ENCODE results near the gene RPGRIP1L.

RPGRIP1L gene

DNA sequence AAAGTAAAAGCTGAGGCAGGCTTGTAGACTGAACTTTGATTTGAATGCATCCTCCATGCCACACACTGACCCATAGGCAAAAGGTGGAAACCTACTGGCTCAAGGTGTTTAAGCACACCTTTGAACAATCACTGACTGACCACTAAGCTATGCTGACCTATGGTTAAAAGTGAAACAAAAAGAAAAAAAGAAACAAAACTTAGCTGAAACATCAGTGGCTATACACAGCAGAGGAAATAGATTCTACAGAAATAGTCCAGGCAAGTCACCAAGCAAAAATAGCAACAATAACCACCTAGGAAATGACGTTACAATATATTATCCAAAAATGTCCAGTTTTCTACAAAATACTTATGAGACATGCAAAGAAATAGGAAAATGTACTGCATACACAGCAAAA lies 60.2 kb downstream of the RPGRIP1L start:
- no peak for DNase-seq

DNA sequence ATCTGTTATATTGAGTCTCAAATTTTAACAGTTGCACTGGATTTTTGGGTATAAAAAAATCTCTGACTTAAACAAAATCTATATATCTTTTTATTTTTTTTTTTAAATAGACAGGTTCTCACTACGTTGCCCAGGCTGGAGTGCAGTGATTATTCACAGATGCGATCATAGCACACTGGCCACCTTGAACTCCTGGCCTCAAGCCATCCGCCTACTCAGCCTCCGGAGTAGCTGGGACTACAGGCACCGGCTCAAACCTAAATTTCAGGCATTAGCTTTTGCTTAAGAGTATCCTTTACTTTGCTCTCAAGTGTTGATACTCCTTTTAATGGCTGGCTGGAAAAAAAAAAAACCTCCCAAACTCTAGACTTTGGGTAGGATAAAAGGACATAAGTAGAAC lies 61.6 kb downstream of the RPGRIP1L start:
- DNase-seq: no peak

DNA sequence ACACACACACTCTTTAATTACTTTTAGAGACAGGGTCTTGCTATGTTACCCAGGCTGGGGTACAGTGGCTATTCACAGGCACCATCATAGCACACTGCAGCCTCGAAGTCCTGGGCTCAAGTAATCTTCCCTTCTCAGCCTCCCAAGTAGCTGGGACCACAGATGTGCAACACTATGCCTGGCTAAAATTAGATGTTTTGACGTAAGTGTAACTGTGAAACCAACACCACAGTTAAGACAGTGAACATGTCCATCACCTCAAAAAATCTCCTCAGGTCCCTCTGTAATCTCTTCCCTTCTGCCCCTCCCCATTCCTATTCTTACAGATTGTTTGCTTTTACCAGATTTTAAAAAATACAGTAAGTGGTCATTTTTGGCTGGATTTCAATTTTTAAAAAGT lies 66.7 kb downstream of the RPGRIP1L start:
- DNase-seq: no peak

DNA sequence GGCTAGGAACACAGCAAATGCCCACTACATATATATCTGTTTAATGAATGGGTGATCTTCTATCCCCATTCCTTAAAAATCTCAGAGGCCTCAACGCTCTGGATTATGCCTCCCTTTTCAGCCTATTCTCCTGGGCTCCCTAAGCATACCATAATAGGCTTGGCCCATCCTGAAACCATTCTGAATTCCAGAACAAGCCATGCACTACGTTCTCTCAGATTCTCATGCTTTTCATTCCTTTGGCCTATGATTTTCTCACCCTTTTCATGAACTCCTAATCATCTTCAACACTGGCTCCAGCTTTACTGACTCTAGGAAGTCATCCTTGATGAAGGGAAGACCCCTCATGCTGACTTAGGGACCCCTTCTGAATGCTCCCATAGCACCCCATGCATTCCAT lies 71.1 kb downstream of the RPGRIP1L start:
- DNase-seq: no peak

DNA sequence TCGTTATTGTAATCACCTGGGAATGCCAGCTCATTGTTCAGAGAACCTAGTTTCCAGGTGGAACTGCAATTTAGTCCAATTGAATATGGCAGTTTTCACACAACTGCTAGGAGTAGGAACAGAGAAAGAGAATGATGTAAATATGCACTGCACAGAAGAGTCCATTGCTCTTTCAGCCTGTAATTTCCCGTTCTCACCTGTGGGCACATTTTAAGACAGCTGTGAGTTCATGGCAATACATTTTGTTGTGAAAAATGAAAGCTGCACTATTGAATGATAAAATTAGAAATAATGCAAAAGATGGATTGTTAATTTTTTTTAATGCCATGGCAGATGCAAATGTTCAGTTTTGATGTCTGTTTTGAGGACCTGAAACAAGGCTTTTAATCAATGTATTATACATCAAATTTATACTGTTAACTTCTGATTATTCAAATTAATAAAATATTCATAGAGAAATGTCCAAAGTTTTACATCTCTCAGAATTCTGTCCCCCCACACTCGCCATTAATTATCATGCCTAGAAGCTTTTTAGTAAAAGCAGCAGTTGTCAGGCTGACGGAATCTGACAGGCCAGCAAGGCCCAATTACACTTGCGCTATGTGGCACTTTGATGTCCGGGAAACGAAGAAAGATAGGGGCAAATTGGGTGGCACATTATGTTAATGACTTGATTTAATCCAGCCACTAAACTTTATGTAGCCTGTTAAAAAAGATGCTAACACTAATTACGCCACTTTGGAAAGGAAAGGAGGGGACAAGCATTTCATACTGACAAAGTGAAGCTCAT lies 72.2 kb downstream of the RPGRIP1L start:
- no peak for DNase-seq

DNA sequence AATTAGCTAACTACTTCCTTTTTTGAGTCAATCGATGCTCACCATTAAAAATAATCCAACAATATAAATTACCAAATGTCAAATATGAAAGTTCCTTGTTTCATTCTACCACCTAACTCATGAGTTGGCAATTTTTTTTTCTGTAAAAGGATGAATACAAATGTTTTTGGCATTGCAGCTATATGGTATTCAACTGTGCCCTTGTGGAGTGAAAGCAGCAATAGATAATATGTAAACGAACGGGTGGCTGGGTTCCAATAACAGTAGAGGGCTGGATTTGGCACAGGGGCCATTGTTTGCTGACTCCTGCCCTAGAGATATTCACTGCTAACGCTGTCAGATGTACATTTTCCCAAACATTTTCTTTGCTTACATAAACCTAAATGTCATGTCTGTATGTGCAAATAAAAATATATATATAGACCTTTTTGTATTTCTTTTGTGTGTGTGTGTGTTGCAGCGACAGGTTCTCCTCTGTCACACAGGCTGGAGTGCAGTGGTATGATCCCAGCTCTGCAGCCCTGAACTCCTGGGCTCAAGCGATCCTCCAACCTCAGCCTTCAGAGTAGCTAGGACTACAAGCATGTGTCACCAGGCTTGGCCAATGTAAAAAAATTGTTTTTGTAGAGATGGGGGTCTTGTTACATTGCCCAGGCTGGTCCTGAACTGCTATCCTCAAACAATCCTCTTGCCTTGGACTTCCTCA lies 73.9 kb downstream of the RPGRIP1L start:
- no peak for DNase-seq

DNA sequence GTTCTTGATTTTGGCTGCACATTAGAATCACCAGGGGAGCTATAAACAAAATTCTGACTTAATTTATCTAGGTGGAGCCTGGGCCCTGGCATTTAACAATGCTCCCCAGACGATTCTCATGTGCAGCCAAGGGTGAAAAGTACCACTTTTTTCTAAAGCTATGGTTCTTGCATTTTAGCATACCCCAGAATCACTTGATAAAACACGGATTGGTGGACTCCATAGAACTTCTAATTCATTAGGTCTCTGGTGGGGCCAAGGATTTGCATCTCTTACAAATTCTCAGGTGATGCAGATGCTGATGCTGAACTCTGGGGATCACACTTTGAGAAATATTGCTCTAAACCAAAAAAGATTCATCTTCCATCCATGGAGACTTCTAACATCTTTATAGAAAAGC lies 74.5 kb downstream of the RPGRIP1L start:
- DNase-seq: no peak

DNA sequence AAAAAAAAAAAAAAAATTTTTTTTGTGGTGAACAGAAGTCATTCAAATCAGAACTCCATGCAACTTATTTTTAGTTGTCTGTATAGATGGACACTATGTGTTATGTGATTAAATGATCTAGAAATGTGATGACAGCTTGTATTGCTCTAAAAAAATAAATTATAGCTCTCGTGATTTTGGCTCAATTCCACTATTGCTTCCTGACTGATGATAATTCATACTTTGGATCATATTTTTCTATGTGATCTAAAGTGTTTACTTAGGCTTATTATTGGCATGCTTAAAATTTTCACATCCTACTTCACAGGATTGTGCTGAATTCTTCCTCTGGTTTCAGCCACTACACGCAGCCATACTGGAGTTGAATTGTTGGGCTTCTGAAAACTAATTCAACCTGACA lies 76.8 kb downstream of the RPGRIP1L start:
- DNase-seq: no peak

DNA sequence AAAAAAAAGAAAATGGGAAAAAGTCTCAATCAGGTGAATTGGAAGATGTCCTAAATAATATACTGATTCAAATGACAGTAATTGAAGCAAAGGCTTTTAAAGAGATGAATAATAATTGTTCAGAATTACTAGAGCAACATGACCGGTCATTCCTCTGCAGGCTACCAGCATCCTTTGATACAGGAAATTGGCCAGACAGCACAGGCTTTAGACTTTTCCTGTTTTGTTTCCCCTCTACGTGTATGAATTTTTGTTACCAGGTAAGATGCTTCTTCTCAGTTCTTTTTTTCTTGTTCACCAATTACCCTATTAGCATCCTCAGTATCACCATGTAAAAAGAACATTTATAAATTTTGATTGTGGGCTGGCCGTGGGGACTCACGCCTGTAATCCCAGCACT lies 77.5 kb downstream of the RPGRIP1L start:
- DNase-seq: no peak

DNA sequence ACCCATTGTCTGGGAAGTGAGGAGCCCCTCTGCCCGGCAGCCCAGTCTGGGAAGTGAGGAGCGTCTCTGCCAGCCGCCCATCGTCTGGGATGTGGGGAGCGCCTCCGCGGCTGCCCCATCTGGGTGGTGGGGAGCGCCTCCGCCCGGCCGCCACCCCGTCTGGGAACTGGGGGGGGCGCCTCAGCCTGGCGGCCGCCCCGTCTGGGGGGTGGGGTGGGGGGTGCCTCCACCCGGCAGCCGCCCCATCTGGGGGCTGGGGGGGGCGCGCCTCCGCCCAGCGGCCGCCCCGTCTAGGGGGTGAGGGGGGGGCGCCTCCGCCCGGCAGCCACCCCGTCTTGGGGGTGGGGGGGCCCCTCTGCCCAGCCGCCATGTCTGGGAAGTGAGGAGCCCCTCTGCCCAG lies 78.4 kb downstream of the RPGRIP1L start:
- DNase-seq: no peak

DNA sequence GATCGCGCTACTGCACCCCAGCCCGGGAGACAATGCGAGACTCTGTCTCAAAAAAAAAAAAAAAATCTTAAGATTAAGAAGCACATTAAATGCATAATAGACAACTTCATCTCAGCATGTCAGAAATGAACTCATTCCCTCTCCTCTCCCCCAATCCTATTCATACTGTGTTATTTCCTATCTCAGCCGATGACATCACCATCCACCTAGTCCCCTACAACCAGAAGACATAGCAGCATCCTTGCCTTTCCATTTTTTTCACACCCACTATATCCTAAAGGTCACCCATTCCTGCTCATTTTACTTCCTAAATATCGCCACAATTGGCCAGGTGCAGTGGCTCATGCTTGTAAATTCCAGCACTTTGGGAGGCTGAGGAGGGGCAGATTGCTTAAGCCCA lies 81.3 kb downstream of the RPGRIP1L start:
- DNase-seq: no peak

DNA sequence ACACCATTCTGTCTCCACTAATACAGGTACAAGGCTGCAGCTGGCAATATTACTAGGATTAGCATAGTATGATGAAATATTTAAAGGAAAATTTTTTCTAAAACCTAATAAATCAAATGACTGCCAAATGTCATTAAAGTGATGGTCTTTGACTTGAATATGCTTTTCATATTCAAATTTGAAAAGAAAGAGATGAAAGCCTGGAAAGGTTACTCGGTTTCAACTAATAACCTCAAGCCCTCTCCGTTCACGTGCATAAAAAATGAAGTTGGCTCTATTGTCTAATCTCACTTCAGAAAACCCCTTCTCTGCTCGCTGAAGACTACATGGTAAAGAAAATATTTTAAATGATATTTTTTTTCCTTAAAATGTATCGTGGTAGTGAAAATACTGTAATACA lies 83.2 kb downstream of the RPGRIP1L start:
- DNase-seq: no peak

DNA sequence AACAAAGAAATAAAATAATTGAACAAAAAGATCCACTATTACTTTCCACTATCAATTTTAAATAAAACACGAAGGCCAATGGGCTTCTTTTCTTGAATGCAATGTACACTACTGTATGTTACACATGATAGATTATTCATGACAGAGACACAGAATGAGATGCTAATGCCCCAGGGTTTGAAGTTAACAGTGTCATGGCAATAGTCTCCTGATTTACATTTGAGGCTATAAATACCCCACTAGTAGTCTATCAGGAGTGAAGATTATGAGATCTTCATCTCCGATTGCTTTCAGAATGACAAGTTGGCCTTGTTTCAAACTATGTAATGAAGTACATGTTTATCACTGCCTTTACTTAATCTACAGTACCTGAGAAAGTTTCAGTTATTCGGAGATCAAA lies 84.4 kb downstream of the RPGRIP1L start:
- DNase-seq: no peak

DNA sequence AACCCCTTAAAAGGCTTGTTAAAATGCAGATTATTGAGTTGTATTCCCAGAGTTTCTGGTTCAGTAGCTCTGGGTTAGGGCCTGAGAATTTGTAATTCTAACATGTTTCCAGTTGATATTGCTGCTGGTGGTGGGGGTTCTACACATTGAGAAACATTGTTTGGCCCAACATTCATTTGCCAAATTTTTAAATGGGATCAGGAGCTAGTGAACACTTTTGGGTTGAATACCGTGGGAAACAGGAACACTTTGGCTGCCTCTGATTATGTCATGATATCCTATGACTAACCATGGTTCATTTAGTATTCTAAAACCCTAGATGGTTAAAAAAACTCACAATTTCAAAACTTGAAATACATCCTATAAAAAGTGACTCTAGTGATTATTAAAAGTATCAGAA lies 89.3 kb downstream of the RPGRIP1L start:
- no peak for DNase-seq

DNA sequence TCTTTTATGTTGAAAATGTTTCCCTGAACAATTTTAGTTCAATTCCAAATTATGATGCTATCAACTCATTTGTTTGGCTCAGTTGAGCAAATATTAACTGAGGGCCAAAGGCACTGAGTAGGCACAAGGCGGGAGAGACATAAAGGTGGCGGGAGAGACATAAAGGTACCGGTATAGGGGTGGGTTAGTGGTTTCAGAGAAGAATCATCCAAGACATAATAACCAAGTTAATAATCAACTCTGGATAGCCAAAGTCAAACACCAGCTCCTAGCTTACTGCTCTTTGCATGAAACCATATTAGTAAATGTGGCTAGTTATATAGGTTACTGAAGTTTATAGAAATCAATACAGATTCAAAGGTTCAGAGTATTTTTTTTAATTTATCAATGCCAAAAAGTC lies 91.7 kb downstream of the RPGRIP1L start:
- no peak for DNase-seq

DNA sequence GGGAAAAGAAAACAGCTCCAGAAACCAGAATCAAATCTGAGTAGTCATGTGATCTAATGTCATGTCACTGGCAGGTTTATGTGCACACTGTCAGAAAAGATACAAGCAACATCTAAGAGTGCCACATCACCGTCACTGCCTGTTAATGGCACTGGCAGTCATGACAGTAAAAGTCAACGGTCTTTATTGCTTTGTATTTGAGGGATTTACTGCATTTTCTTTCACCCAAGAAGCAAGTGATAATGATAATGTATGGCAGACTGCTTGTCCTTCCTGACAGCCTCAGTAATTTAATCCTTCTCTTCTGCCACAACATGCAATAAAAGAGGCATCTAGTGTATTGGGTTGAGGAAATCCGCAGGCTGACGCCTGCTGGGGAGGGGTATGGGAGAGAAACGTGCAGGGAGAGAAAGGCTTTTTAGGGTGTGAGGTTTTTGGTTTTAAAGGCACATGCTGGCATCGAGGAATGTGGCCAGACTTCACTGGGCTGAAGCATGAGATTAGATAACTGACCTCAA lies 92.4 kb downstream of the RPGRIP1L start:
- no peak for DNase-seq

DNA sequence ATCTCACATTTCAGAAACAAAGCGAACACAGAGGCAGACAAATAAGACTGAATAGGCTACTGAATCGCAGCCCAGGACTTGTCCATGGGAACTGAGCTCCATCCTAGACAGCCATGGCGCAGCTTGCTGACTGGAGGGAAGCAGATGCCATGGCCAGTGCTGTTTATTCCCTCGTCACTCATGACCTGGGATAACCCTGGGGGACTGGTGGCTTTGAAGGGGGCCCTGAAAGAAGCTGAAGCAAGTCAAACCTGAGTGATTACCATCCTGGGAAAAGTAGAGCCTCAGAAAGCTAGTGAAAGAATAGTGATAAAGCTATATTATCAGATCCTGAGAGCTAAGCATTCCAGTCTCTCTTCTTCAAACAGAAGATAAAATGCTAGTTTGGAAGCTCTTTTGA lies 94.1 kb downstream of the RPGRIP1L start:
- DNase-seq: no peak

DNA sequence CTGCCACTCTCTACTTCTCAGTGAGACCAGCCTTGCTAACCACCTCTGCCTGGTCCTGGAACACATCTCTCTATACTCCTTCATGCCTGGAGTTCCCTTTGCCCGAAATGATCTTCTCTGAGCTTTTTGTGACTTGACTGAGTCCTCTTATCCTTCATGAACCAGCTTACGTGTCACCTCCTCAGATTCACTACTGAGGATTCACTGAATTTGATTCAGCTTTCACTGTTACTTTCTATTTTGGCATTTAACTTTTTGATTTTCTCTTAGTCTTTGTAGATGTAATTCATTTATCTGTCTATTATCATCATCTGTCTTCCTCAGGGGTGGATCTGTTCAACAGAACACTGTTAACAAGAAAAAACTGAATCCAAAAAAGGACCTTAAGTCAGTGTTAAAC lies 95.6 kb downstream of the RPGRIP1L start:
- no peak for DNase-seq

DNA sequence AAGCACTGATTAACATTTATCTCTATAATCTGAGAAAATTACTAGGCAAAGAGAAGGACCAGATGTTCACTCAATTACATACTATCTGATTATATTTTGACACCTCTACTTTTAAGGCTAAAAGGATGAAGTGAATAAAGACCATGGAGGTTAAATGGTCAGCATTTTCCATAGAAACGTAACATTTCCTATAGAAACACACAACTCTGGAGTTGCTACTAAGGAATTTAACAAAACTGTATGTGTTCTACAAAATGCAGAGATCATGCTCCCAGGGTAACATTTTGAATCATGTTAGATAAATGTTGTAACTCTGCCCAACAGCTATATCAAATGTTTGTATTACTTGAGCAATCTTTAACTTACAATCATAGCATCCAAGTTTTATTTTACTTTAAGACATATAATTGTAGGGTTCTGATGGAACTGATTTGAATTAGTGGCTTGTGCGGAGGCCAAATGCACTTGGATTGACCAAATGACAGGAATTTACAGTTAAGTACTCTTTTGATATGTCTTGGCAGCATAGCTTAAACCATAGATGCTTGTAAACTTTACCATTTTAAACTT lies 97.7 kb downstream of the RPGRIP1L start:
- no peak for DNase-seq

DNA sequence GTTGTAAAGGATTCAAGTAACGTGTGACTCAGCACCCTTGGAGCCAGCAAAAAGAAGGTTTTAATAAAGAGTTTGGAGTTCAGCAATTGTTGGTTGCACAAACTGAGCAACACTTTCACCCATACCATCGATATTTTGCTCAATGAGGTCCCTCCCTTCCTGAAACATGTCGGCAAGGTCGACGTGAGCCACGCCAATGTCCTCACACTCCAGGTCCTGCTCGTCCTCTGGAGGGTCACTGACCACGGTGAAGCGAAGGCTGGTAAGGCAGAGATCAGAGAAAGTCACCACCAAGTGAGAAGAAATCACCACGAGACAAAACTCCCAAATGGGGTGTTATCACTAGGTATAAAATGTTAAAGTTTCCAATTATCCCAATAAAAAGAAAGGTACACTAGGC lies 98.3 kb downstream of the RPGRIP1L start:
- no peak for DNase-seq

DNA sequence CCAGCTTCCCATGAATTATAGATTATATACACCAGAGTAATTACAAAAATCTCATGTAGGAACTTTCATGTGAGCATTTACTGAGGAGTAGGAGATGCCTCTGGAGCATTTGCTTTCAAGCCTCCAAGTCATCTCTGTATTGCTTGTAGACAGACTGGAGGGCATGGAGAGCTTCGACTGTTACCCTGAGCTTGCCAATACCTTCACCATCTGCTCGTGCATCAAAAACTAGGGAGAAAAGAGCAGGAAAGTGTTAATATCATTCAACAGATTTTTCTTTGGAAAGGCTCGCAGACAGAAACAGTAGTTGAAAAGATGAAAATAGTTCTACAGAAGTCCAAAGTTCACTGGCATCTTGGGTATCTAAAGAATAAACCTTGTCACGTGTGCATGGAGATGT lies 101.7 kb downstream of the RPGRIP1L start:
- DNase-seq: no peak

DNA sequence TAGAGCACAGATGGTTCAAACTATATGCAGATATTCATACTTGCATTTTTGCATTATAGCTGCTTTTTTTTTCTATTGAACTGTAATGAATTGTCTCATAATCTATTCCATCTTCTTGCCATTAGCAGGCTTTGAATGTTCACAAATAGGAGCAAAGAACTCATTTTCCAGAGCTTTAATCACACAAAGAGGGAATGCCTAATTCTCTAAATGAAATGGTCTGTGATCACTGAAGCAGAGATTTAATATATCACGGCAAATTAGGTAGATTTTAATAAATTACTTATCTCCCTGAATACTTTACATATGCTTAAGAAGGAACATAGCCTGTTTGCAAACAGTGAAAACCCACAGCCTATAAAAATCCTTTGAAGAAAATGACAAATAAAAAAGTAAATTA lies 103.0 kb downstream of the RPGRIP1L start:
- no peak for DNase-seq

DNA sequence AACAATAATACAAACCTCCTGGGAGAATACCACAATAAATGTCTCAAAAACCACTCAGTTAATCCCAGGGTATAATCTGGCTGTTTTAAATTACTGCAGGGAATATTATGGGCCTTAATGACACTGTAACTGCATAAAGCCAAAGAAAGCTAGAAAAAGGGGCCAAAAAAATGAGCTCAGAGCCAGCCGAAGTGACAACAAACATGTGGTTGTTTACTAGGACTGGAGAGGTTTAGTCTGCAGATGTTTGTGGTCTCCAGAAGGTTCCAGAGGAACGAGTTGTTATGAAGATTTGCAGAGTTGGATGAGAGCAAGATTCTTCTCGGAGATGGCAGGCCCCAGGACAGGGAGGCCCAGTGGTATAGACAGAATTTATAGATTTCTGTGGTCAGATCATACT lies 103.5 kb downstream of the RPGRIP1L start:
- DNase-seq: no peak

DNA sequence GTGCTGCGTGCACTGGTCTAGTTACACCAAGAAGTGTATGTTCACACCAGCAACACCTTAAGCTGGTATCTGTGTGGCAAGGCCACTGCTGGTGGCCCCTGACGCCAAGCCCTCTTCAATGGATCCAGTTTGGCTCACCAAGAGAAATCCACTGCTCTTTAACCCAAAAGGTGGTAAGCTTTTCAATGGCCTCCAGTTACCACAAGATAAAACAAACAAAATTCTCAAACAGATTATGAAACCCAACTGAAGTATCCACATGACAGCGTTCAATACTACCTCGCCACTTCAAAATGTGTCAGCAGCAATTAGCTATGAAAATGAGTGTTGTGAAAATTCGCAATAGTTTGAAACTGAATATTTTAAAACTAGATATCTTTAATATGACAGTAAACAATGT lies 104.1 kb downstream of the RPGRIP1L start:
- DNase-seq: no peak
